NB4 (cell line): ENCODE results near the gene SSR2.

ENCODE experiments used
- DNase-seq: peaks from one replicate; pipeline ENCODE4 v3.0.0; 2010; ENCODE audit warnings: low read depth
- H3K4me3 ChIP-seq: one replicate; pipeline ENCODE4 v1.5.1; 2011; ENCODE audit warnings: mild to moderate bottlenecking, low read depth, low read length, moderate library complexity
- CTCF ChIP-seq: IDR thresholded peaks from one replicate; pipeline ENCODE4 v1.5.1; 2012; ENCODE audit warnings: low read depth, low read length
- MAX ChIP-seq: IDR thresholded peaks from 2 replicates; pipeline ENCODE4 v1.6.1; 2011; ENCODE audit warnings: low read depth, low read length
- MYC ChIP-seq: IDR thresholded peaks from 2 replicates; pipeline ENCODE4 v1.6.1; 2011; ENCODE audit warnings: low read depth, low read length
- POLR2A ChIP-seq: IDR thresholded peaks from 2 replicates; pipeline ENCODE4 v1.6.1; 2011; ENCODE audit warnings: mild to moderate bottlenecking; ENCODE audit not compliant: insufficient read length; ENCODE audit errors: extremely low read depth

The SSR2 gene

GRCh38 chr1:156056326-156056849, 35.6 kb upstream of the SSR2 start:
- peak; percentile 17 for DNase-seq
- no peak for TF ChIP-seq MYC
- peak overlapping the region; percentile 89 for H3K4me3 ChIP-seq

- no peak for TF ChIP-seq CTCF
- no peak for TF ChIP-seq POLR2A
- TF ChIP-seq MYC: no peak
- no peak for TF ChIP-seq MAX
- peak; percentile 73 for DNase-seq
- H3K4me3 ChIP-seq: peak overlapping the region; percentile 89
These were observed 34.7 kb upstream of the SSR2 start for GRCh38 chr1:156055281-156056048.

DNA sequence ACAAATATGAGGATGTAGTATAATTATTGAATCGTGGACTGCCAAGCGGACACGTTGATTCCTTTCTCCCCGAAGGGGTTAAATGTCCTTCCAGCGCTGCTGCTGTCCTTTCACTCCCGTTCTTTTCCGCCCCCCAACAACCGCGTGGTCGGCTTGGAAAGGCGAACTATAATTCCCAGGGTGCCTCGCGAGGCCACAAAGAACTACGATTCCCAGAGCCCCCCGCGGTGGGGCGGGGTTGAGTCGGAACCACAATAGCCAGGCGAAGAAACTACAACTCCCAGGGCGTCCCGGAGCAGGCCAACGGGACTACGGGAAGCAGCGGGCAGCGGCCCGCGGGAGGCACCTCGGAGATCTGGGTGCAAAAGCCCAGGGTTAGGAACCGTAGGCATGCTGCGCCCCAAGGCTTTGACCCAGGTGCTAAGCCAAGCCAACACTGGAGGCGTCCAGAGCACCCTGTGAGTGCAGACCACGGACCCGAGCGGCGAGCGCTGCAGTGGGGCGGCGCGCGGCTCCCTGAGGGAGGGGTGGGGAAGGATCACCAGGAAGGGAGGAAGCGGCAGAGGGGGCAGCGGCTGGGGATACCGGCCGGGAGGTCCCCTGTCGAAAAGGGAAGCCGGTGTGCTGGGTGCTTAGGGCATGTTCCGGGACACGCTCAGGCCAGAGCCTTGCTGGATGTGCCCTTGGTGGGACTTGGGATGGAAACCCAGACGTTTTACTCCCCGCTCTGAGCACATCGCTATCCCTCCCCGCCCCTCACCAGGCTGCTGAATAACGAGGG, 33.9 kb upstream of the SSR2 start, which contains the start of gene LAMTOR2:
Gene LAMTOR2 (plus strand): TSS at position 283 of the 781 bp plus-strand sequence. CDS start 108 bp downstream, at position 391.
- peak; percentile 98 for DNase-seq
- TF ChIP-seq MAX (peak; percentile 96), CTCF (no peak), POLR2A (peak; percentile 82), MYC (peak; percentile 99)
- peak within 1 kb of the TSS; percentile 89 for H3K4me3 ChIP-seq

- TF ChIP-seq CTCF: peak; percentile 31
- no peak for TF ChIP-seq POLR2A
- TF ChIP-seq MAX: no peak; the same call in 1 of the 2 replicates
- peak; percentile 12; the same call in 1 of the 2 replicates for TF ChIP-seq MYC
- DNase-seq: peak; percentile 92
- H3K4me3 ChIP-seq: peak within 1 kb of the TSS; percentile 89
These were observed 33.2 kb upstream of the SSR2 start, which contains the start of gene UBQLN4 for GRCh38 chr1:156053768-156054499. Gene UBQLN4 (minus strand): TSS chr1:156053798. CDS start chr1:156053701, 97 bp downstream.

DNA sequence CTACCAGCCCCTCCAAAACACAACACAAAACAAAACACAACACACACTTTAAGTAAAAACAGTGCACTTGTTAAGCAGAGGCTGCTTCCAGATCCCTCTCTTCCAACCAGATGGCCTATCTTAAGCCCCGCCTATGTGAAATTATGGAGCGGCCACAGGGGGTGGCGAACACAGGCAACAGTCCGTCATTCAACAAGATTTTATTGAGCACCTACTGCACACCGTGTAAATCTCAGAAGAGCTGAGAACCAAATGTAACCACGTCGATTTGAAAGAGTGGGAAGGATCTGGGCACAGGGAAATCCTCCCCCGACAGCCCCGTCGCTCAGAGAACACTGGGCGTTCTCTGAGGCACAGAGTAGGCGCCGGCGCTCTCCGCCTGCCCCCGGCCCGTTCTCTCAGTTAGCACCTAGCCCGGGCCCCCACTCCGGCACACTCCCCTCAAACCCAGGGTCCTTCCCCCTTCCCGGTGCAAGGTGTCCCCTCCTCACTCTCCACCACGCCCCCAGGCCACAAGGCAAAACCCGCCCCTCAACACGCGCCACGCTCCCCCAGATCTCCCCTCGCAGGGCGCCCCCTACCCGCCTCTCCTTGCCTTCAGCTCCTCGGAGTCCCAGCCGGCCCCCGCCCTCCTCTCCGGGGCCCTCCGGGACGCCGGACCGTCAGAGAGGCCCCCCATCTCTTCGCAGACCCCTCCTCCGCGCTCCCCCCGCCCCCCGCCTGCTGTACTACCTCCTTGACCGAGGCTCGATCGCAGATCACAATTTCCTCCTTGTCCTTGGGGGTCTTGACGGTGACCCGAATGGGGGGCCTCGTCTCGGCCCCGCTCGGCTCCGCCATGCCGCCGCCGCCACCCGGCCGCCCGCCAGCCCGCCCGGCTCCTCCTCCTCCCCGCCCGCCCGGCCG, 32.4 kb upstream of the SSR2 start:
- DNase-seq: peak; percentile 85
- peak overlapping the region; percentile 78 for H3K4me3 ChIP-seq
- TF ChIP-seq CTCF (peak; percentile 28), MYC (peak; percentile 74), POLR2A (no peak), MAX (peak; percentile 50)
